Measurements from ENCODE around the gene AMFR.

- TF ChIP-seq CTCF (IDR thresholded peaks at IDR 0.05; ENCODE audit: low read length) (no peak), EZH2 (IDR thresholded peaks at IDR 0.05; ENCODE audit: borderline replicate concordance, low read length) (no peak)
Measured at GRCh38 chr16:56421313-56421712, 4.0 kb downstream of the AMFR start.
